HEK293 (cell line): ENCODE measurements around the gene RCOR1.

ENCODE experiments used
- CTCF ChIA-PET: fragments of 350-600 bp; formaldehyde crosslinking; extraction: SDS; loops from one replicate; lab custom pipeline; 2021; ENCODE audit warnings: antibody characterized with exemption; lab: Yijun Ruan, JAX
- POLR2A ChIA-PET: fragments of 300-600 bp; formaldehyde crosslinking; extraction: SDS; loops from one replicate; lab custom pipeline; 2020; ENCODE audit warnings: antibody characterized with exemption, inconsistent platforms; lab: Yijun Ruan, JAX
- H3K27ac ChIP-seq: fragments of 200-500 bp; sonication (Bioruptor generic); 2 replicates; pipeline ENCODE4 v1.5.1; 2014; ENCODE audit warnings: low read depth, low read length, control low read depth, inconsistent platforms; ENCODE audit errors: extremely low read depth
- H3K36me3 ChIP-seq, 2 experiments: fragments of 200-500 bp in 1 of 2; sonication (Bioruptor generic) in 1 of 2; 1 replicate in 1 of 2; 2 replicates in 1 of 2; pipeline ENCODE4 v1.5.1; 2014 to 2017; ENCODE audit warnings: inconsistent platforms in 2 of 2, low read length in 2 of 2; ENCODE audit not compliant: control insufficient read depth in 2 of 2, insufficient read depth in 1 of 2
- H3K4me1 ChIP-seq: fragments of 200-500 bp; sonication (Bioruptor generic); 2 replicates; pipeline ENCODE4 v1.5.1; 2014; ENCODE audit warnings: mild to moderate bottlenecking, low read length, inconsistent platforms; ENCODE audit not compliant: control insufficient read depth, insufficient read depth
- H3K4me3 ChIP-seq: 2 replicates; pipeline ENCODE4 v1.5.1; 2011; ENCODE audit warnings: low read depth, mild to moderate bottlenecking, control low read depth, low read length, moderate library complexity
- H3K9me3 ChIP-seq: fragments of 200-500 bp; sonication (Bioruptor generic); 2 replicates; pipeline ENCODE4 v1.5.1; 2014; ENCODE audit warnings: low read depth, low read length, inconsistent platforms; ENCODE audit not compliant: control insufficient read depth, insufficient read depth
- CTCF ChIP-seq: fragments of 450-650 bp; formaldehyde crosslinking; IDR thresholded peaks from 2 replicates; pipeline ENCODE4 v1.5.1; 2016; ENCODE audit warnings: missing biosample characterization, missing genetic modification characterization
- KLF1 ChIP-seq: fragments of 450-650 bp; formaldehyde crosslinking; IDR thresholded peaks from 2 replicates; pipeline ENCODE4 v1.5.1; 2016; ENCODE audit warnings: missing biosample characterization, missing genetic modification characterization
- KLF10 ChIP-seq: fragments of 450-650 bp; IDR thresholded peaks from 2 replicates; pipeline ENCODE4 v1.5.1; 2018; ENCODE audit warnings: missing biosample characterization, mild to moderate bottlenecking, missing genetic modification characterization
- KLF9 ChIP-seq: fragments of 450-650 bp; formaldehyde crosslinking; IDR thresholded peaks from 2 replicates; pipeline ENCODE4 v1.5.1; 2016; ENCODE audit warnings: missing biosample characterization, missing genetic modification characterization, low read depth
- PRDM2 ChIP-seq: fragments of 450-650 bp; formaldehyde crosslinking; IDR thresholded peaks from 2 replicates; pipeline ENCODE4 v1.5.1; 2016; ENCODE audit warnings: missing biosample characterization, missing genetic modification characterization, borderline replicate concordance
- TRIM28 ChIP-seq: IDR thresholded peaks from 2 replicates; pipeline ENCODE4 v1.6.1; 2011; ENCODE audit warnings: low read length, control low read depth, borderline replicate concordance
- ZBTB17 ChIP-seq: fragments of 450-650 bp; formaldehyde crosslinking; IDR thresholded peaks from 2 replicates; pipeline ENCODE4 v1.5.1; 2016; ENCODE audit warnings: missing biosample characterization, missing genetic modification characterization
- ZFHX2 ChIP-seq: fragments of 450-650 bp; formaldehyde crosslinking; conservative IDR thresholded peaks from 2 replicates; pipeline ENCODE4 v1.5.1; 2016; ENCODE audit warnings: missing biosample characterization, missing genetic modification characterization
- ZNF132 ChIP-seq: fragments of 450-650 bp; formaldehyde crosslinking; IDR thresholded peaks from 2 replicates; pipeline ENCODE4 v1.5.1; 2017; ENCODE audit warnings: missing biosample characterization, missing genetic modification characterization, borderline replicate concordance
- ZNF140 ChIP-seq: fragments of 450-650 bp; formaldehyde crosslinking; IDR thresholded peaks from 2 replicates; pipeline ENCODE4 v1.5.1; 2016; ENCODE audit warnings: missing biosample characterization, missing genetic modification characterization
- ZNF26 ChIP-seq: fragments of 450-650 bp; formaldehyde crosslinking; IDR thresholded peaks from 2 replicates; pipeline ENCODE4 v1.5.1; 2016; ENCODE audit warnings: missing biosample characterization, missing genetic modification characterization
- ZNF341 ChIP-seq: fragments of 450-650 bp; formaldehyde crosslinking; IDR thresholded peaks from 2 replicates; pipeline ENCODE4; 2016; ENCODE audit warnings: low read depth, missing biosample characterization, missing genetic modification characterization
- ZNF37A ChIP-seq: fragments of 450-650 bp; IDR thresholded peaks from 2 replicates; pipeline ENCODE4 v1.5.1; 2018; ENCODE audit warnings: missing biosample characterization, missing genetic modification characterization
- ZNF404 ChIP-seq: fragments of 450-650 bp; formaldehyde crosslinking; IDR thresholded peaks from 2 replicates; pipeline ENCODE4 v1.5.1; 2017; ENCODE audit warnings: missing biosample characterization, missing genetic modification characterization
- ZNF585B ChIP-seq: fragments of 450-650 bp; formaldehyde crosslinking; IDR thresholded peaks from 2 replicates; pipeline ENCODE4 v1.5.1; 2016; ENCODE audit warnings: missing biosample characterization, missing genetic modification characterization
- ZNF654 ChIP-seq: fragments of 450-650 bp; formaldehyde crosslinking; IDR thresholded peaks from 2 replicates; pipeline ENCODE4 v1.5.1; 2016; ENCODE audit warnings: low read depth, missing biosample characterization, missing genetic modification characterization
- ZNF658 ChIP-seq: fragments of 450-650 bp; formaldehyde crosslinking; IDR thresholded peaks from 2 replicates; pipeline ENCODE4; 2016; ENCODE audit warnings: missing biosample characterization, missing genetic modification characterization
- ZNF837 ChIP-seq: fragments of 450-650 bp; formaldehyde crosslinking; IDR thresholded peaks from 2 replicates; pipeline ENCODE4 v1.5.1; 2016; ENCODE audit warnings: missing biosample characterization, missing genetic modification characterization
- ZNF843 ChIP-seq: fragments of 450-650 bp; formaldehyde crosslinking; IDR thresholded peaks from 2 replicates; pipeline ENCODE4 v1.5.1; 2016; ENCODE audit warnings: missing biosample characterization, missing genetic modification characterization
- ZSCAN4 ChIP-seq: fragments of 450-650 bp; formaldehyde crosslinking; IDR thresholded peaks from 2 replicates; pipeline ENCODE4 v1.5.1; 2017; ENCODE audit warnings: missing biosample characterization, missing genetic modification characterization
- TF ChIP-seq, protein P1 (sequence below): fragments of 450-650 bp; formaldehyde crosslinking; IDR thresholded peaks from 2 replicates; pipeline ENCODE4 v1.5.1; 2016; ENCODE audit warnings: missing biosample characterization, missing genetic modification characterization
- TF ChIP-seq, protein P2 (sequence below): fragments of 450-650 bp; formaldehyde crosslinking; IDR thresholded peaks from 2 replicates; pipeline ENCODE4 v1.5.1; 2016; ENCODE audit warnings: missing biosample characterization, missing genetic modification characterization

The RCOR1 gene

DNA sequence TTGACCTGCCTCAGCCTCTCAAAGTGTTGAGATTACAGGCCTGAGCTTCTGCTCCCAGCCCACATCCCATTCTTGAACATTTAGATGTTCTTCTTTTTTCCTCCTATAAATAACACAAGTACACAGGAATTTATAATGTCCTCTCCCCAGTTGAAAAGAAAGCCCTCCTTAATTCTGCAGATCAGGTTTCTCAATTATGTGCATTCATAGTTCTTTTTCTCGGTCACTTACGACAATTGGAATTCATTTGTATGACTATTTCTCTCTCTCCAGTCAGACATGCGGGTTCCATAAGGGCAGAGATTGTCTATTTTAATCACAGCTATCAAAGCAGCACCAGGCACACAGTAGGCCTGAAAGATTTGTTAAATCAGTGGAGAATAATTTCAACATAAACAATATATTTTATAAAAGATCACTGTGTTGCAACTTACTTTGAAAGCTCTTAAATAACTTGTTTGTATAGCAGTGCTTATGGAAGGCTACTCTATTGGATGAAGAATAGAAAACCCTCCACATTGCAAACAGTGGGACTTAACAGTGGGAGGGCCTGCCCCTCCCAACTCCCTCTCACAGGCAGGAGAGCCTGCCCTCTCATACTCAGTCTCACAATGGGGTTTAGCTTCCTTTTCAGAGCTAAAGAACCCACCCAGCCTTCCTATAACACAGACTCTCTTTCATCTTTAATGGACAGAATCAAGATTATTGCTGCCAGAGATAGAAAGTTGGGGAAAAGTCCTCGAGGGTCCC, 100.7 kb downstream of the RCOR1 start (continued):
- TF ChIP-seq ZNF37A (tag by site-specific recombination) (no peak), ZNF140 (no peak), ZFHX2 (0 out of 2 replicates have a peak, but pooled peaks have one; percentile 19), ZNF132 (tag by site-specific recombination) (no peak), TRIM28 (no peak), ZNF341 (tag by site-specific recombination) (no peak), KLF9 (no peak), PRDM2 (tag by site-specific recombination) (no peak), ZNF843 (tag by site-specific recombination) (no peak), ZNF404 (tag by site-specific recombination) (no peak)

DNA sequence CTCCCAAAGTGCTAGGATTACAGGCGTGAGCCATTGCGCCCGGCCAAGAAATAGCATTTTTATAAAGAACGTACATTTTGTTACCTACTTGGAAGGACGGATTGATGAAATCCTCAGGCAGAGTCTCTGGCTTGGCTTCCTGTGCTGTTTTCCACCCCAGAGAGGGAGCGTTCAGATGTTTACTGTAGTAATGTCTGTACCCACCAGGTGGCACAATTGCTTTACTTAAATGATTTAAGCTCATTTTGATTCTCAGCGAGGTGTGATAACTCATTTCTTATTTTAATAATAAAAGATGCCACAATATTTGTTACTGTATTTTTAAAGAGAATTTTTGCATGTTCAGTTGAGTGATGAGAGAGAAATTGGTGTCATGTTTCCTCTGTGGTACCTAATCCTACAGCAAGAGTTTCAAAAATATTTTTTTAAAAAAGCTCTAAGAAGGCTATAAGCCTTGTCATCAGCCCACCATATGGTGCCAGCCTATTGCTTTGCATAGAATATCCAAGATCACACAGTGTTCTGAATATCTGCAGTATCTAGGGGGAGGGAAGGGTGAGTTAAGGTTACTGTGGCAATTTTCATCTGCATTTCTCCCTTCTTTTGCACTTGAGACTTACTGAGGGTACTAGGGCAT, 102.2 kb downstream of the RCOR1 start:
- Histone ChIP-seq H3K9me3 (no peaks in the 10 kb centered on the region), H3K4me3 (no peak overlapping the region), H3K4me1 (peaks cover 3% of the 10 kb centered on the region), H3K27ac (no peak overlapping the region), H3K36me3 (no peaks in the 10 kb centered on the region)
- ChIA-PET POLR2A (interaction anchor here (0.5 to 0.6 kb wide), 2 partner anchors 18 to 224 kb away, joined by 3 read pairs; no protein-coding TSS in a partner anchor), CTCF (interaction anchor here (0.5 to 3.4 kb wide), 42 partner anchors 9 to 765 kb away, joined by 3 to 21 read pairs (median 3); no protein-coding TSS in a partner anchor)
- TF ChIP-seq ZFHX2 = no peak
- TF ChIP-seq ZNF341 (tag by site-specific recombination) = no peak
- TF ChIP-seq ZNF658 (tag by site-specific recombination) = no peak
- TF ChIP-seq CTCF (tag by site-specific recombination) = 0 out of 2 replicates have a peak, but pooled peaks have one; percentile 13
- TF ChIP-seq ZNF26 (tag by site-specific recombination) = no peak
- no peak for TF ChIP-seq ZNF585B
- TF ChIP-seq ZSCAN4 (tag by site-specific recombination) = no peak
- peak; percentile 77 for TF ChIP-seq ZNF654 (tag by site-specific recombination)
- TF ChIP-seq, protein P1, sequence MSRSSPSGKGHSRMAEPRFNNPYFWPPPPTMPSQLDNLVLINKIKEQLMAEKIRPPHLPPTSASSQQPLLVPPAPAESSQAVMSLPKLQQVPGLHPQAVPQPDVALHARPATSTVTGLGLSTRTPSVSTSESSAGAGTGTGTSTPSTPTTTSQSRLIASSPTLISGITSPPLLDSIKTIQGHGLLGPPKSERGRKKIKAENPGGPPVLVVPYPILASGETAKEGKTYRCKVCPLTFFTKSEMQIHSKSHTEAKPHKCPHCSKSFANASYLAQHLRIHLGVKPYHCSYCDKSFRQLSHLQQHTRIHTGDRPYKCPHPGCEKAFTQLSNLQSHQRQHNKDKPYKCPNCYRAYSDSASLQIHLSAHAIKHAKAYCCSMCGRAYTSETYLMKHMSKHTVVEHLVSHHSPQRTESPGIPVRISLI (tag by site-specific recombination) = no peak
- TF ChIP-seq ZBTB17 (tag by site-specific recombination) = 0 out of 2 replicates have a peak, but pooled peaks have one; percentile 20
- TF ChIP-seq KLF10 (tag by site-specific recombination) = 0 out of 2 replicates have a peak, but pooled peaks have one; percentile 26
- TF ChIP-seq ZNF837 (tag by site-specific recombination) = no peak
- TF ChIP-seq KLF1 (tag by site-specific recombination) = no peak
- TF ChIP-seq, protein P2, sequence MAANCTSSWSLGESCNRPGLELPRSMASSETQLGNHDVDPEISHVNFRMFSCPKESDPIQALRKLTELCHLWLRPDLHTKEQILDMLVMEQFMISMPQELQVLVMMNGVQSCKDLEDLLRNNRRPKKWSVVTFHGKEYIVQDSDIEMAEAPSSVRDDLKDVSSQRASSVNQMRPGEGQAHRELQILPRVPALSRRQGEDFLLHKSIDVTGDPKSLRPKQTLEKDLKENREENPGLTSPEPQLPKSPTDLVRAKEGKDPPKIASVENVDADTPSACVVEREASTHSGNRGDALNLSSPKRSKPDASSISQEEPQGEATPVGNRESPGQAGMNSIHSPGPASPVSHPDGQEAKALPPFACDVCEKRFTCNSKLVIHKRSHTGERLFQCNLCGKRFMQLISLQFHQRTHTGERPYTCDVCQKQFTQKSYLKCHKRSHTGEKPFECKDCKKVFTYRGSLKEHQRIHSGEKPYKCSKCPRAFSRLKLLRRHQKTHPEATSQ (tag by site-specific recombination) = no peak
